ENCODE results near the gene CYSTM1.

Gene CYSTM1

DNA sequence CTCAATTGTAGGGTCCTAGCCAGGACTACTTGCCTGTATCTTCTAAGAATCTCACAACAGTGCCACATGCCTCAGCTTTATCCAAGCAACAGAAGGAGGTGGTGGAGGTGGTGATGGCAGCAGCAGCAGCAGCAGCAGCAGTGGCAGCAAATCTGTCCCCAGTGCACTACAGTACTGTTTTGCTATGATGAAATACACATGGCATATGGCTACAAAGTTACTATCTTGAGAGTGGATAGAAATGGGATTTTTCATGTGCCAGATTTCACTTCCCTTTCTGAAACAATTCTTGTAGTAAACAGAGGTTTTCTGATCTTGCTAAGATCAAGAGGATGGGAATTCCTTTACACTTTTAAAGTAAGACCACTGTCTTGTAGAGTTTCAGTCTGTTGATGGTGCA, 8.1 kb upstream of the CYSTM1 start:
- no peak for DNase-seq (ENCODE audit: low read depth in 1 of 2, low spot score in 1 of 2)
- in situ Hi-C loops (cut with HindIII; ENCODE audit: low pct_unique_long_range_greater_than_20kb, low sequenced_read_pairs), result loop anchor here (25.0 kb wide), 1 partner anchor 130 kb away; the partner anchor contains the start of gene NRG2
- no peak for TF ChIP-seq JUND (IDR thresholded peaks at IDR 0.05; ENCODE audit: low read depth)

- in situ Hi-C loops (cut with HindIII; ENCODE audit: low pct_unique_long_range_greater_than_20kb, low sequenced_read_pairs), result loop anchor here (25.0 kb wide), 1 partner anchor 131 kb away; the partner anchor contains the start of gene NRG2
- DNase-seq (ENCODE audit: low read depth in 1 of 2, low spot score in 1 of 2), result no peak
- no peak for TF ChIP-seq JUND (IDR thresholded peaks at IDR 0.05; ENCODE audit: low read depth)
Measured at GRCh38 chr5:140168371-140168770, 6.6 kb upstream of the CYSTM1 start.

GRCh38 chr5:140169410-140169809, 5.6 kb upstream of the CYSTM1 start:
- no peak for TF ChIP-seq JUND (IDR thresholded peaks at IDR 0.05; ENCODE audit: low read depth)
- DNase-seq (ENCODE audit: low read depth in 1 of 2, low spot score in 1 of 2), result peak in 1 of 2 experiments; percentile 39
- in situ Hi-C loops (cut with HindIII; ENCODE audit: low pct_unique_long_range_greater_than_20kb, low sequenced_read_pairs), result loop anchor here (25.0 kb wide), 1 partner anchor 132 kb away; the partner anchor contains the start of gene NRG2

DNA sequence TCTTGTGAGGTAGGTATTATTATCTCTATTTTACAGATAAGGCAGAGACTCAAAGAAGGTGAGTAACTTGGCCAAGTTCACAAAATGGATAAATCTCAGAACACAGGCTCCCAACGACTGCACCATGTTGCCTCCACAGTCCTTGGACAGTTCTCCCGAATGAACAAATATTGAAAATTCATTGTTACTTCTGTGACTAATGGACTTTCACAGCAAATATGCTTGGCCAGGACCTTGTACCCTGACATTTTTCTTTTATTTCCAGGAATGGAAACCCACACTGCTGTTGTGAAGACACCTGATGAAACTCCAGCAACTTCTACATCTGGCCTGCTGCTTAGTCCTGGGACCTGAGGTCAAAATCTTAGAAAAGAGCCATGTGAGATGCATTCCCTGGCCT, 2.5 kb upstream of the CYSTM1 start:
- in situ Hi-C loops (cut with HindIII; ENCODE audit: low pct_unique_long_range_greater_than_20kb, low sequenced_read_pairs), result loop anchor here (25.0 kb wide), 1 partner anchor 135 kb away; the partner anchor contains the start of gene NRG2
- no peak for DNase-seq (ENCODE audit: low read depth in 1 of 2, low spot score in 1 of 2)
- no peak for TF ChIP-seq JUND (IDR thresholded peaks at IDR 0.05; ENCODE audit: low read depth)

- no peak for TF ChIP-seq JUND (IDR thresholded peaks at IDR 0.05; ENCODE audit: low read depth)
- DNase-seq (ENCODE audit: low read depth in 1 of 2, low spot score in 1 of 2), result no peak
- in situ Hi-C loops (cut with HindIII; ENCODE audit: low pct_unique_long_range_greater_than_20kb, low sequenced_read_pairs), result loop anchor here (25.0 kb wide), 1 partner anchor 137 kb away; the partner anchor contains the start of gene NRG2
Measured at GRCh38 chr5:140174014-140174413, 974 bp upstream of the CYSTM1 start.

DNA sequence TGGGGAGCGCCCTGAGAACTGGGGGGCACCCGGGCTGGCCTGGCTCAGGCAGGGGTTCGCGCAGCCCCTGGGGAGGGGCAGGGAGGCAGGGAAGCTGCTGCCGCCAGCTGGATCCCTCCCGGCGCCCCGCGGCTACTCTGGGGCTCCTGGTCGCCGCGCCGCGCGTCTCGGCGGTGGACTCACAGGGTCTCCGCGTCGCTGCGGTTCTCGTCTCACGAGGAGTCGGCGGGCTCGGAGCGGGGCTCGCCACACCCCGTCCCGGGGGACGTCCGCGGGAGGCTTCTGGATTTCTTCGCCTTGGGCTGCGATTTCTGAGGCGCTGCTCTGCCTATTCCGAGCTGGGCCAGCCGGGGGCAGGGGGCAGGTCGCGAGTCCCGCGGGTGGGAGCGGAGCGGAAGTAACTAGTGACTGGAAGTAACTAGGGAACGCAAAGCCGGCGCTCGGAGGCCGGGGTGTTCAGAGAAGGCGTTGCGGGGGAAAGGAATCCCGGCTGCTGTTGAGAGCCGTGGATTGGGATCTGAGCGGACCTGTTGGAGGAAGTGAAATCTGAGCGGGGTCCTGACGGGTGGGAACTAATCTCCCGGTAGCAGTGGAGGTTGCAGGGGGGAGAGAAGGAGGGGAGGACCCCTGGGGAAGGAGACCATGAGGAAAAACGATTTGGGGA, 511 bp downstream of the CYSTM1 start:
- peak; percentile 73 to 78 for DNase-seq (ENCODE audit: low read depth in 1 of 2, low spot score in 1 of 2)
- in situ Hi-C loops (cut with HindIII; ENCODE audit: low pct_unique_long_range_greater_than_20kb, low sequenced_read_pairs), result no loop called here

GRCh38 chr5:140176031-140176387, 1.0 kb downstream of the CYSTM1 start:
- DNase-seq (ENCODE audit: low read depth in 1 of 2, low spot score in 1 of 2), result no peak
- TF ChIP-seq JUND (IDR thresholded peaks at IDR 0.05; ENCODE audit: low read depth), result no peak
- in situ Hi-C loops (cut with HindIII; ENCODE audit: low pct_unique_long_range_greater_than_20kb, low sequenced_read_pairs), result no loop called here

More for the DNA sequence above, 511 bp downstream of the CYSTM1 start:
- no peak for TF ChIP-seq JUND (IDR thresholded peaks at IDR 0.05; ENCODE audit: low read depth)

DNA sequence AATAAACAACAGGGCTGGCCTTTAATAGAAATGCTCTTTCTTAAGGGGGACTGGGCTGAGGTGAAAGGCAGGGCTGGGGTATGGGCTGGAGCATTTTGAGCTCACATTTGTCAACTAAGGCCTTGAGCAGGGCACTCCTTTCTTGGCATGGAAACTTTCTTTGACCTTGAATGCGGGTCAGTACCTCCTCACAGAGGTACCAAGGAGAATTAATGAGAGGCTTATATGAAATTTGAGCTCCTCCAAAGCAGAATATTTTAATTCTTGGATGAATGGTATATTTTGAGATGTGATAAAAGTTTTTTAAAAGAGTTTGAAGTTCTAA, 3.1 kb downstream of the CYSTM1 start:
- DNase-seq (ENCODE audit: low read depth in 1 of 2, low spot score in 1 of 2), result no peak
- TF ChIP-seq JUND (IDR thresholded peaks at IDR 0.05; ENCODE audit: low read depth), result no peak
- in situ Hi-C loops (cut with HindIII; ENCODE audit: low pct_unique_long_range_greater_than_20kb, low sequenced_read_pairs), result no loop called here

DNA sequence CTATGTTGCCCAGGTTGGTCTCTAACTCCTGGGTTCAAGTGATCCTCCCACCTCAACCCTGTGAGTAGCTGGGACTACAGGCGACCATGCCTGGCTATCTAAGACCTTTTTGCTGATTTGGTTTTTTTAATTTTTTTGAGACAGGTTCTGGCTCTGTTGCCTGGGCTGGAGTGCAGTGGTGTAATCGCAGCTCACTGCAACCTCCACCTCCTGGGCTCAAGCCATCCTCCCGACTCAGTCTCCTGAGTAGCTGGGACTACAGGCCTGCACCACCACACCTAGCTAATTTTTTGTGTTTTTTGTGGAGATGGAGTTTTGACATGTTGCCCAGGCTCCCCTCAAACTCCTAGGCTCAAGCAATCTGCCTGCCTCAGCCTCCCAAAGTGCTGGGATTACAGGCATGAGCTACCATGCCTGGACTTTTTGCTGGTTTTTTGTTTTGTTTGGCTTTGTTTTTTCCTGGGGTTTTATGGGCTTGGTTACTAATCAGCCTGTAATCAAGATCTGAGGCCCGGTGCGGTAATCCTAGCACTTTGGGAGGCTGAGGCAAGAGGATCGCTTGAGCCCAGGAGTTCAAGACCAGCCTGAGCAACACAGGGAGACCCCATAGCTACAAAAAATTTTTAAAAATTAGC, 3.6 kb downstream of the CYSTM1 start:
- in situ Hi-C loops (cut with HindIII; ENCODE audit: low pct_unique_long_range_greater_than_20kb, low sequenced_read_pairs), result no loop called here
- TF ChIP-seq JUND (IDR thresholded peaks at IDR 0.05; ENCODE audit: low read depth), result no peak
- DNase-seq (ENCODE audit: low read depth in 1 of 2, low spot score in 1 of 2), result no peak

- DNase-seq (ENCODE audit: low read depth in 1 of 2, low spot score in 1 of 2), result no peak
- in situ Hi-C loops (cut with HindIII; ENCODE audit: low pct_unique_long_range_greater_than_20kb, low sequenced_read_pairs), result no loop called here
Measured at GRCh38 chr5:140181002-140181483, 6.1 kb downstream of the CYSTM1 start.

GRCh38 chr5:140181525-140181924, 6.5 kb downstream of the CYSTM1 start:
- TF ChIP-seq JUND (IDR thresholded peaks at IDR 0.05; ENCODE audit: low read depth), result no peak
- no peak for DNase-seq (ENCODE audit: low read depth in 1 of 2, low spot score in 1 of 2)
- in situ Hi-C loops (cut with HindIII; ENCODE audit: low pct_unique_long_range_greater_than_20kb, low sequenced_read_pairs), result no loop called here

More at GRCh38 chr5:140181002-140181483, 6.1 kb downstream of the CYSTM1 start:
- TF ChIP-seq JUND (IDR thresholded peaks at IDR 0.05; ENCODE audit: low read depth), result no peak

- in situ Hi-C loops (cut with HindIII; ENCODE audit: low pct_unique_long_range_greater_than_20kb, low sequenced_read_pairs), result no loop called here
- DNase-seq (ENCODE audit: low read depth in 1 of 2, low spot score in 1 of 2), result no peak
- no peak for TF ChIP-seq JUND (IDR thresholded peaks at IDR 0.05; ENCODE audit: low read depth)
Measured at GRCh38 chr5:140182075-140182711, 7.2 kb downstream of the CYSTM1 start.

- in situ Hi-C loops (cut with HindIII; ENCODE audit: low pct_unique_long_range_greater_than_20kb, low sequenced_read_pairs), result no loop called here
- DNase-seq (ENCODE audit: low read depth in 1 of 2, low spot score in 1 of 2), result no peak
- TF ChIP-seq JUND (IDR thresholded peaks at IDR 0.05; ENCODE audit: low read depth), result no peak
Measured at GRCh38 chr5:140182803-140183367, 7.9 kb downstream of the CYSTM1 start.

All from T47D (cell line).